ENCODE data around the gene TRAPPC4. TPM values are rescaled to one million over a fixed set of nuclear protein-coding genes. Genes with fewer than 3 reads are reported as not detected.
"Not testable (repeated sequence)": the region's sequence is repeated elsewhere in the genome, so short reads cannot be mapped to it uniquely, and the experiment has no call there.

The TRAPPC4 gene
- 34.2 TPM for total RNA-seq

- peak; percentile 98 for DNase-seq
Observed at GRCh38 chr11:119018074-119018938, at the start of gene TRAPPC4, which contains the start of gene RPS25. Gene TRAPPC4 (plus strand): TSS chr11:119018766. CDS start chr11:119018796, 30 bp downstream. Gene RPS25 (minus strand): TSS chr11:119018343. CDS start chr11:119018284, 59 bp downstream.

- DNase-seq, result not testable (repeated sequence)
Observed at GRCh38 chr11:118969508-118969907, 49.1 kb upstream of the TRAPPC4 start.

GRCh38 chr11:118971646-118972045 lies 46.9 kb upstream of the TRAPPC4 start, which contains the start of gene FOXR1:
Gene FOXR1 (plus strand): TSS chr11:118971761. CDS start chr11:118971932, 171 bp downstream.
- no peak for DNase-seq

GRCh38 chr11:118973985-118974384 lies 44.6 kb upstream of the TRAPPC4 start:
- DNase-seq, result no peak

DNA sequence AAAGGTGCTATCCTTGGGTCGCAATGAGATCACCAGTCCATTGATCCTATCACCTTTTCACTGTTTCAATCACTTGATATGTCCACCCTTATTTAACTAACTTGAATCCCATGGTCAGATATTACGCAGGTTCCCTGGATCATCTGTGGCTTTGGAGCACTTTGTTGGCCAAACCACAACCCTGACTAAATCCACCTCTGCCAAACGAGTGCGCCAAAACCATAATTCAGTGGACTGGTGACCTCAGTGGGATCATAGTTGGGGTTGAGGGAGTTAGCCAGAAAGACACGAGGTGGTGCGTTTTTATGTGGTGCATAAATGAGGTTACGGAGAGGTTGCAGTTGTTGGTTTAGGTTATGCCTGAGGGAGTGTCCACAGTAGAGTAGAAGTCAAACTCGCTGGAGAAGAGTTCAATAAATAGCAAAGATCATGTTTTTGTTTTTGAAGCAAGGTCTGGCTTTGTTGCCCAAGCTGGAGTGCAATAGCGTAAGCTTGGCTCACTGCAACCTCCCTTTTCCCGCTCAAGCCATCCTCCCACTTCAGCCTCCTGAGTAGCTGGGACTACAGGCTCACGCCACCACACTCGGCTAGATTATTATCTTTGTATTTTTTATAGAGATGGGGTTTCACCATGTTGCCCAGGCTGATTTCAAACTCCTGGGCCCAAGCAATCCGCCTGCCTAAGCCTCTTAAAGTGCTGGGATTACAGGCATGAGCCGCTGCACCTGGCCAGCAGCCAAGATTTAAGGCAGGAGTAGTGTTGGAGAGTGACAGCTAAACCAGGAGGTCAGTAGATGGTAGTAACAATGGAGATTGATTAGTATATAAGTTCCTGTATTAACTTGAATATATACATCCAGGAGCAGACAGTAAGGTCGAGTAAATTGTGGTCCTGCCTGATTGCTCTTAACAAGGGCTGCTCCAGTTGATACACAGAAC lies 42.5 kb upstream of the TRAPPC4 start:
- no peak for DNase-seq

DNA sequence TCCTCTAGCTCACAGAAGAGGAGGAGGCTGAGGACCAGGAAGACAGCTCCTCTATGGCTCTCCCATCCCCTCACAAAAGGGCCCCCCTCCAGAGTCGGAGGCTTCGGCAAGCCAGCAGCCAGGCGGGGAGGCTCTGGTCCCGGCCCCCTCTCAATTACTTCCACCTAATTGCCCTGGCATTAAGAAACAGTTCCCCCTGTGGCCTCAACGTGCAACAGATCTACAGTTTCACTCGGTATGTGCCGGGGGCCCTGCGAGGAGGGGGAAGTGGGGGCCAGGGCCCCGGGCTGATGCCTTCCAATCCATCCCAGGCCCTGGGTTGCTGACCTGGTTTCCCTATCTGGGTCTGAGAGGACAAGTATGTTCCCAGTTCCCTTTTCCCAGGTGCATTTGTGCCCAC lies 39.1 kb upstream of the TRAPPC4 start:
- no peak for DNase-seq

GRCh38 chr11:118980191-118980881 lies 38.2 kb upstream of the TRAPPC4 start:
- DNase-seq, result no peak

GRCh38 chr11:118984337-118984736 lies 34.2 kb upstream of the TRAPPC4 start:
- DNase-seq, result not testable (repeated sequence)

DNA sequence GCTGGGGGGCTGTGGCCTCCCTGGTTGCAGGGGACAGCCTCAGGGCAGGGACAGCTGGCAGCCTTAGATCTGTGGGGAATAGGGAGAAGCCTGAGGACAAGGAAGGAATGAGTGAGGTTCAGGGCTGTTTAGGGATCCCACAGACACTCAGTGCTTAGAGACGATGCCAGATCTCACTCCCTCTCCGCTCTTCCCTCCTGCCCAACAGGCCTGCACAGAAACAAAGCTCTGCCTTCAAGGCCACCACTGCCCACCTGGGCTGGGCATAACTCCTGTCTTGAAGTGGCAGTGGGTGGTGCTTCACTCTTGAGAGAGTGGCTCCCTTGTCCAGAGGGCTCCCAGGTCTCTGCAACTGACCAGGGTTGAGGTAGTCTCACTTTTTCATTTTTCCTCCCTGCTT lies 33.7 kb upstream of the TRAPPC4 start:
- no peak for DNase-seq

GRCh38 chr11:118988280-118988679 lies 30.3 kb upstream of the TRAPPC4 start:
- DNase-seq, result no peak

DNA sequence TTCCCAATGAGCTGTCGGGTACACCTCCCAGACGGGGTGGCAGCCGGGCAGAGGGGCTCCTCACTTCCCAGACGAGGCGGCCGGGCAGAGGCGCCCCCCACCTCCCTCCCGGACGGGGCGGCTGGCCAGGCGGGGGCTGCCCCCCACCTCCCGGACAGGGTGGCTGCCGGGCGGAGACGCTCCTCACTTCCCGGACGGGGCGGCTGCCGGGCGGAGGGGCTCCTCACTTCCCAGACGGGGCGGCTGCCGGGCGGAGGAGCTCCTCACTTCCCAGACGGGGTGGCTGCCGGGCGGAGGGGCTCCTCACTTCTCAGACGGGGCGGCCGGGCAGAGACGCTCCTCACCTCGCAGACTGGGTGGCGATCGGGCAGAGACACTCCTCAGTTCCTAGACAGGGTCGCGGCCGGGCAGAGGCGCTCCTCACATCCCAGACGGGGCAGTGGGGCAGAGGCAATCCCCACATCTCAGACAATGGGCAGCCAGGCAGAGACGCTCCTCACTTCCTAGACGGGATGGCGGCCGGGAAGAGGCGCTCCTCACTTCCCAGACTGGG lies 27.0 kb upstream of the TRAPPC4 start:
- not testable (repeated sequence) for DNase-seq

DNA sequence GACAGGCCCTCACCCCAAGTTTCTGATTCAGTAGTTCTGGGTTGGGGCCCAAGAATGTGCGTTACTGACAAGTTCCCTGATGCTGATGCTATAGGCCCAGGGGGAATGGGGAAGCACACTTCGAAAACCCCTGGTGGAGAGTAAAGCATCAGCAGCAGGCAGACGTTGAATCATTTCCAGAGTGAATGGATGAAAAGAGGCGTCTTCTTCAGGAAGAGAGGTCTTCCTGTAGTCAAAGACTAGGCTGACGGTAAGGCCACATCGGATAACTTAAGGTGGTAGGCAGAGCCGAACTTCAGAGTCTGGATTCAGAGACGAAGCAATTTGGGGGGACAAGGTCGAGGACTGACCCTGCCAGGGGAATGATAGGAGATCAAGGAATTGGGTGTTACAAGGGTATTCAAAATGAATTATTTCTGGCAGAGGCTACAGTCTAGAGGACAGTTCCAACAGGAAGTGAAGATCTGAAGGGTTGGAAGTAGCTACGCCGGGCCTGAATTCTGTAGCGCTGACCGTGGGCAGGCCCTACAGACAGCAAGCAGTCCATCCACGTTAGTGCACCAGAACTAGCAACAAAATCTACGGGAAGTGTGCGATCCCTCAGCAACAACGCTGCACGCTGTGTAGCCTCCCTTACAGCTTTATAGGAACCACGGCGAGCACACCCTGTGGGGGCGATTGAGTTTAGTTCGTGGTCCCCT lies 21.5 kb upstream of the TRAPPC4 start:
- DNase-seq, result no peak

GRCh38 chr11:118997627-118998387 lies 20.8 kb upstream of the TRAPPC4 start, which contains the start of gene CENATAC:
Gene CENATAC (plus strand): TSS chr11:118998138. CDS start chr11:118998198, 60 bp downstream.
- peak; percentile 65 for DNase-seq

DNA sequence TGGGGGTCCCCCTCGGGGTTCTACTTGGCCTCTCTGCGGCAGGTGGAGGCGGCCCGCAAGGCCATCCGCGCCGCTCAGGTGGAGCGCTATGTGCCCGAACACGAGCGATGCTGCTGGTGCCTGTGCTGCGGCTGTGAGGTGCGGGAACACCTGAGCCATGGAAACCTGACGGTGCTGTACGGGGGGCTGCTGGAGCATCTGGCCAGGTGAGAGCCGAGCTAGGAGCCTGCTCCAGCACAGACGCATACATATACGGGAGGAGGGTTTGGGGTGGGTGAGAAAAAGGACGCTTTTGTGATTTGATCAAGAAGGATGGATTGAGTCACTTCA lies 20.2 kb upstream of the TRAPPC4 start:
- DNase-seq, result no peak

GRCh38 chr11:118998822-118999221 lies 19.7 kb upstream of the TRAPPC4 start:
- no peak for DNase-seq

- DNase-seq, result no peak
Observed at GRCh38 chr11:119000906-119001305, 17.7 kb upstream of the TRAPPC4 start.

- no peak for DNase-seq
Observed at GRCh38 chr11:119006656-119007055, 11.9 kb upstream of the TRAPPC4 start.

GRCh38 chr11:119011476-119012053 lies 7.0 kb upstream of the TRAPPC4 start:
- no peak for DNase-seq

DNA sequence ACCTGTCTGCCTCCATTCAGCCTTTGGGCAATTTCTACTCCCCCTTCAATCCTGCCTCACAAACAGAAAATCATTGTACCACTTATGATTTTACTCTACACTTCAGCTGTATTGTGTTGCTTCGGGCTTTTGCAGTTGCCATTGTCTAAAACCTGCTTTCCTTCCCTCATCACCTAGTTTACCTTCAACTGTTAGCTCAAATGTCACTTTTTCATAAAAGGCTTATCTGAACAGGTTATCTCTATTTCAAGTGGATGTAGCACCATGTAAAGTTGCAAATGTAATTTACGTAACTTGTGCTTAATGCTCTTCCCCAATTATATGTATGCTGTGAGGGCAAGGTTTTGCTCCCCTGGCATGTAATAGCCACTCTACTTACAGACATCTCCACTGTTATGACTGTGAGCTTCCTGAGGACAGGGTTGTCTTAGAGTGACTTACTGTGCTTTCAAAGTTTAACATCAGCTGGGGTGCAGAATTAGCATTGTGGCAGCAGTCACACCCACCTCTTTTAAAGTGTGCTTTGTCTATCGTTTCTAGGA lies 5.9 kb upstream of the TRAPPC4 start:
- DNase-seq, result no peak

Data from skin of body (tissue), 2 donors.